A549 treated with ZK216348 at 1 μM for 4 hours (cell line): ENCODE data around the gene NUP188. TPM values are rescaled to one million over a fixed set of nuclear protein-coding genes. Genes with fewer than 3 reads are reported as not detected.

Experiments
- total RNA-seq: library from RNA; stranded (reverse); fragments of 200-300 nt; extraction: Qiagen RNA extraction; gene quantifications from 5 replicates; pipeline ENCODE4 v1.2.3, GENCODE V29; 2022; ENCODE audit warnings: low read depth

Gene NUP188
- 27.7 to 46.1 TPM (median 42.7 TPM) in 5 replicates for total RNA-seq

GRCh38 chr9:128947527-128948301 lies at the start of gene NUP188, which contains the start of gene DOLK:
TSS of gene NUP188 (plus strand) at chr9:128947699. CDS start at chr9:128947720, 21 bp downstream.
TSS of gene DOLK (minus strand) at chr9:128947603. CDS start at chr9:128947303, 300 bp downstream.

GRCh38 chr9:128920381-128921058 lies 27.0 kb upstream of the NUP188 start, which contains the start of gene PHYHD1:
TSS of gene PHYHD1 (plus strand) at chr9:128920982. CDS start at chr9:128922324, 1,342 bp downstream.

GRCh38 chr9:129028192-129028966 lies 80.9 kb downstream of the NUP188 start, which contains the start of gene SH3GLB2:
TSS of gene SH3GLB2 (minus strand) at chr9:129028331. CDS start at chr9:129028154, 177 bp downstream.

GRCh38 chr9:129036241-129036922 lies 88.9 kb downstream of the NUP188 start, which contains the start of gene MIGA2:
TSS of gene MIGA2 (plus strand) at chr9:129036626. CDS start at chr9:129040595, 3,969 bp downstream.

Other genes starting within 250 kb of the NUP188 start
- 12.3 to 20.6 TPM (median 18.0 TPM) in 5 replicates for gene PKN3, start 245.2 kb upstream of the NUP188 start, total RNA-seq
- 49.6 to 96.9 TPM (median 93.3 TPM) in 5 replicates for gene ZDHHC12, start 223.6 kb upstream of the NUP188 start, total RNA-seq
- 8.7 to 18.4 TPM (median 15.1 TPM) in 5 replicates for gene ZER1, start 175.8 kb upstream of the NUP188 start, total RNA-seq
- gene TBC1D13, start 160.4 kb upstream of the NUP188 start, total RNA-seq = 17.6 to 23.5 TPM (median 21.1 TPM) in 5 replicates
- 12.2 to 33.5 TPM (median 32.5 TPM) in 5 replicates for gene ENDOG, start 129.2 kb upstream of the NUP188 start, total RNA-seq
- 24.0 to 44.2 TPM (median 37.4 TPM) in 5 replicates for gene SPOUT1, start 117.9 kb upstream of the NUP188 start, total RNA-seq
- 8.1 to 10.6 TPM (median 10.2 TPM) in 5 replicates for gene KYAT1, start 65.7 kb upstream of the NUP188 start, total RNA-seq
- 46.3 to 82.4 TPM (median 75.0 TPM) in 5 replicates for gene LRRC8A, start 65.6 kb upstream of the NUP188 start, total RNA-seq
- not detected in 5 replicates for gene PHYHD1, start 26.7 kb upstream of the NUP188 start, total RNA-seq
- gene DOLK, start 96 bp upstream of the NUP188 start, total RNA-seq = 21.5 to 40.3 TPM (median 38.2 TPM) in 5 replicates
- gene SH3GLB2, start 80.6 kb downstream of the NUP188 start, total RNA-seq = 28.8 to 58.3 TPM (median 48.7 TPM) in 5 replicates
- 6.8 to 17.2 TPM (median 13.4 TPM) in 5 replicates for gene MIGA2, start 88.9 kb downstream of the NUP188 start, total RNA-seq
- gene DOLPP1, start 133.4 kb downstream of the NUP188 start, total RNA-seq = 15.8 to 21.8 TPM (median 20.2 TPM) in 5 replicates
- gene CRAT, start 163.1 kb downstream of the NUP188 start, total RNA-seq = 20.8 to 32.8 TPM (median 29.3 TPM) in 5 replicates
- gene PTPA, start 163.7 kb downstream of the NUP188 start, total RNA-seq = 107 to 139 TPM (median 130 TPM) in 5 replicates
- 21.5 to 65.8 TPM (median 62.4 TPM) in 5 replicates for gene IER5L, start 230.6 kb downstream of the NUP188 start, total RNA-seq